ENCODE measurements around the gene SDK2. TPM values are rescaled to one million over a fixed set of nuclear protein-coding genes. Genes with fewer than 3 reads are reported as not detected.

Gene SDK2
- total and polyA plus RNA-seq, 2 donors from 2014 or later = 0.37 to 2.4 TPM

DNA sequence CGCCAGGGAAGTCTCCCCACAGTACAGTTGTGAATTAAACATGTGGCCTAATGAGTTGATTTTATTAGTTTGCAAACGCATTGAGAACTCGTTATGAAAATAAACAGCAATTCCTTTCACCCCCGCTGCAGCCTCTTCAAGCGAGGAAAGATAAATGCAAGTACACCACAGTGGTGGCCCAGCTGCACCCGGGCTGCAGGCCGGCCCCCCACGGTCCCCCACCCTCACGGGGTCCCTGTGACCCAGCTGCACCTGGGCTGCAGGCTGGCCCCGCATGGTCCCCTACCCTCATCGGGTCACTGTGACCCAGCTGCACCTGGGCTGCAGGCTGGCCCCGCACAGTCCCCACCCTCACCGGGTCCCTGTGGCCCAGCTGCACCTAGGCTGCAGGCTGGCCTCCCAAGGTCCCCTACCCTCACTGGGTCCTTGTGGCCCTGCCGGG, 32.2 kb downstream of the SDK2 start:
- intact Hi-C loops (cut with DNase I) = no loop called here
- peaks cover 0 to 3% (median 0%) of the 10 kb centered on the region in 3 donors for H3K4me1 ChIP-seq (ENCODE audit: control insufficient read depth in 2 of 3, insufficient read depth in 2 of 3, low read depth in 1 of 3, low read length in 3 of 3)
- FAIRE-seq = no peak
- no peak overlapping the region for H3K9ac ChIP-seq (ENCODE audit: low read length in 3 of 3)
- TF ChIP-seq, protein P1, sequence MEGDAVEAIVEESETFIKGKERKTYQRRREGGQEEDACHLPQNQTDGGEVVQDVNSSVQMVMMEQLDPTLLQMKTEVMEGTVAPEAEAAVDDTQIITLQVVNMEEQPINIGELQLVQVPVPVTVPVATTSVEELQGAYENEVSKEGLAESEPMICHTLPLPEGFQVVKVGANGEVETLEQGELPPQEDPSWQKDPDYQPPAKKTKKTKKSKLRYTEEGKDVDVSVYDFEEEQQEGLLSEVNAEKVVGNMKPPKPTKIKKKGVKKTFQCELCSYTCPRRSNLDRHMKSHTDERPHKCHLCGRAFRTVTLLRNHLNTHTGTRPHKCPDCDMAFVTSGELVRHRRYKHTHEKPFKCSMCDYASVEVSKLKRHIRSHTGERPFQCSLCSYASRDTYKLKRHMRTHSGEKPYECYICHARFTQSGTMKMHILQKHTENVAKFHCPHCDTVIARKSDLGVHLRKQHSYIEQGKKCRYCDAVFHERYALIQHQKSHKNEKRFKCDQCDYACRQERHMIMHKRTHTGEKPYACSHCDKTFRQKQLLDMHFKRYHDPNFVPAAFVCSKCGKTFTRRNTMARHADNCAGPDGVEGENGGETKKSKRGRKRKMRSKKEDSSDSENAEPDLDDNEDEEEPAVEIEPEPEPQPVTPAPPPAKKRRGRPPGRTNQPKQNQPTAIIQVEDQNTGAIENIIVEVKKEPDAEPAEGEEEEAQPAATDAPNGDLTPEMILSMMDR (IDR thresholded peaks at IDR 0.05; ENCODE audit: borderline replicate concordance, extremely low read depth, insufficient read depth) = no peak
- H3K9me3 ChIP-seq (ENCODE audit: control insufficient read depth in 2 of 3, insufficient read depth in 1 of 3, low read length in 3 of 3) = no peaks in the 10 kb centered on the region
- peaks cover 0 to 2% (median 0%) of the 10 kb centered on the region in 3 donors for H3K36me3 ChIP-seq (ENCODE audit: control insufficient read depth in 2 of 3, insufficient read depth in 3 of 3, low read length in 3 of 3)
- no peak overlapping the region for H3K27ac ChIP-seq (ENCODE audit: low read depth in 2 of 2, low read length in 2 of 2)
- no peak for DNase-seq
- H3K4me3 ChIP-seq (ENCODE audit: low read length in 3 of 3) = no peak overlapping the region
- H3K27me3 ChIP-seq (ENCODE audit: control insufficient read depth, insufficient read depth, low read length) = no peaks in the 10 kb centered on the region

DNA sequence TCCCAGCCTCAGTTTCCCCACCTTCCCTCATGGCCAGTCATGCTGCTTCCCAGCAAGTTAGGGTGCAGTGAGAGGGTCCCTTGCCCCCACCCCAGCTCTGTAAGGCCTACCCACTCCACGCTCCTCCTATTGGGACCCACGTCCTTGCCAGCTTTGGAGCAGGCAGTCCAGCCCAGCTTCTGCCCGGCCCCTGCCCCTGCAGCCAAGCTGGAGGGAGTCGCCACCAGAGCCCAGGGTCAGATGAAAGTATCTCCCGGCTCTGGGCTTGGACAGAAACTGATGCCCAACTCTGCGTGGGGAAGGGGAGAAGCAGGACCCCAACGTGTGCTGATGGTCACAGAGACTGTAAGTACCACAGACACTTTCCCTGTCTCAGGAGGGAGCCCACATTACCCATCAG, 32.6 kb downstream of the SDK2 start:
- Histone ChIP-seq H3K36me3 (ENCODE audit: control insufficient read depth in 2 of 3, insufficient read depth in 3 of 3, low read length in 3 of 3) (peaks cover 0 to 2% (median 0%) of the 10 kb centered on the region in 3 donors), H3K9ac (ENCODE audit: low read length in 3 of 3) (no peak overlapping the region), H3K9me3 (ENCODE audit: control insufficient read depth in 2 of 3, insufficient read depth in 1 of 3, low read length in 3 of 3) (no peaks in the 10 kb centered on the region), H3K4me3 (ENCODE audit: low read length in 3 of 3) (no peak overlapping the region), H3K27ac (ENCODE audit: low read depth in 2 of 2, low read length in 2 of 2) (no peak overlapping the region), H3K4me1 (ENCODE audit: control insufficient read depth in 2 of 3, insufficient read depth in 2 of 3, low read depth in 1 of 3, low read length in 3 of 3) (peaks cover 0 to 3% (median 0%) of the 10 kb centered on the region in 3 donors), H3K27me3 (ENCODE audit: control insufficient read depth, insufficient read depth, low read length) (no peaks in the 10 kb centered on the region)
- intact Hi-C loops (cut with DNase I) = no loop called here
- DNase-seq = no peak
- TF ChIP-seq, protein P1 (IDR thresholded peaks at IDR 0.05; ENCODE audit: borderline replicate concordance, extremely low read depth, insufficient read depth) = no peak
- no peak for FAIRE-seq

DNA sequence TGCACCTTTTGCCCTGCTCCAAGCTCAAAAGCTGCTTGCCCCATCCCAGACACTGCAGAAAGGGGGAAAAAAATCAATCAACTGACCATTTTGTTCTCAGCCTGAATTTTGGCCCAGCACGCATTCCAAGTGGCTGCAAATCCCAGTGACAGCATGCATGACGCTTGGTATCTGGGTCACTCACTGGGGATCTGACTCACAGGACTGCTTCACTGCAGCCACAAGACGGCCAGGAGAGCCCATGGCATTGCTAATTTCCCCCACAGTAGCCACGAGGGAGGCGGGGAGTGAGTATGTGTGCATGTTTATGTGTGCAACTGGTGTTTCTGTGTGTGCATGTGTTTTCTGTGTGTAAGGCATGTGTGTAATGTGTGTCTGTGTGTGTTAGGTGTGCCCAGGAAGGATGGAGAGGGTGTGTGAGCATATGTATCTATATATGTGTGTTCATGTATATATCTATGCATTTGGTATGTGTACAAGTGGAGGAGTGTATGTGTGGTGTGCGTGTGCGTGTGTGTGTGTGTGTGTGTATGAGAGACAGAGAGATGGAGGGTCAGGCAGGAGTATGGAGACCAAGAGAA, 33.8 kb downstream of the SDK2 start:
- no peaks in the 10 kb centered on the region for H3K36me3 ChIP-seq (ENCODE audit: control insufficient read depth in 2 of 3, insufficient read depth in 3 of 3, low read length in 3 of 3)
- TF ChIP-seq, protein P1 (IDR thresholded peaks at IDR 0.05; ENCODE audit: borderline replicate concordance, extremely low read depth, insufficient read depth) = no peak
- intact Hi-C loops (cut with DNase I) = no loop called here
- H3K27ac ChIP-seq (ENCODE audit: low read depth in 2 of 2, low read length in 2 of 2) = no peak overlapping the region
- no peak overlapping the region for H3K4me3 ChIP-seq (ENCODE audit: low read length in 3 of 3)
- H3K9ac ChIP-seq (ENCODE audit: low read length in 3 of 3) = no peak overlapping the region
- H3K4me1 ChIP-seq (ENCODE audit: control insufficient read depth in 2 of 3, insufficient read depth in 2 of 3, low read depth in 1 of 3, low read length in 3 of 3) = no peaks in the 10 kb centered on the region
- no peak for FAIRE-seq
- no peaks in the 10 kb centered on the region for H3K9me3 ChIP-seq (ENCODE audit: control insufficient read depth in 2 of 3, insufficient read depth in 1 of 3, low read length in 3 of 3)
- H3K27me3 ChIP-seq (ENCODE audit: control insufficient read depth, insufficient read depth, low read length) = no peaks in the 10 kb centered on the region
- DNase-seq = no peak

DNA sequence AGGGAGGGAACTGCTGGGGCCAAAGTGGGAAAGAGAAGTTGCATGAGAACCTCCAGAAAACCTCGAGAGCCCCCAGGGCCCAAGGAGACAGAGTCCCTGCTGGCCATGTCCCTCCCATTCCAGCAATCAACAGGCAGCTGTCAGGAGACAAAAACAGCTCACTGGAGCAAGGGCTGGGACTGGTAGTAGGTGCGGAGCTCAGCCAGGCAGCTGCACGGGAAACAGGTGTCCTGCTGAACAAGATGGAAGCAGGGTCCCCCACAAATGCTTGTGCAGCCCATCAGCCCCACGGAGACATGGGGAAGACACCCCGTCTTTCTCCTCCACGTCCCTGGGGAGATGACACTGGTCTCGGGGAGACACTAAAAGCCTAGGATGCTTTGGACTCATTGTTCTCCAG, 34.5 kb downstream of the SDK2 start:
- no peaks in the 10 kb centered on the region for H3K4me1 ChIP-seq (ENCODE audit: control insufficient read depth in 2 of 3, insufficient read depth in 2 of 3, low read depth in 1 of 3, low read length in 3 of 3)
- DNase-seq = no peak
- no peaks in the 10 kb centered on the region for H3K9me3 ChIP-seq (ENCODE audit: control insufficient read depth in 2 of 3, insufficient read depth in 1 of 3, low read length in 3 of 3)
- no peaks in the 10 kb centered on the region for H3K36me3 ChIP-seq (ENCODE audit: control insufficient read depth in 2 of 3, insufficient read depth in 3 of 3, low read length in 3 of 3)
- intact Hi-C loops (cut with DNase I) = no loop called here
- no peaks in the 10 kb centered on the region for H3K27me3 ChIP-seq (ENCODE audit: control insufficient read depth, insufficient read depth, low read length)
- no peak overlapping the region for H3K4me3 ChIP-seq (ENCODE audit: low read length in 3 of 3)
- TF ChIP-seq, protein P1 (IDR thresholded peaks at IDR 0.05; ENCODE audit: borderline replicate concordance, extremely low read depth, insufficient read depth) = no peak
- no peak overlapping the region for H3K27ac ChIP-seq (ENCODE audit: low read depth in 2 of 2, low read length in 2 of 2)
- no peak for FAIRE-seq
- H3K9ac ChIP-seq (ENCODE audit: low read length in 3 of 3) = no peak overlapping the region

Data from kidney (tissue), 14 donors.